Measurements from ENCODE around the gene KRTAP12-1. TPM values are rescaled to one million over a fixed set of nuclear protein-coding genes. Genes with fewer than 3 reads are reported as not detected.

KRTAP12-1 gene
- total RNA-seq, 1 donor from 2014 or later = not detected

DNA sequence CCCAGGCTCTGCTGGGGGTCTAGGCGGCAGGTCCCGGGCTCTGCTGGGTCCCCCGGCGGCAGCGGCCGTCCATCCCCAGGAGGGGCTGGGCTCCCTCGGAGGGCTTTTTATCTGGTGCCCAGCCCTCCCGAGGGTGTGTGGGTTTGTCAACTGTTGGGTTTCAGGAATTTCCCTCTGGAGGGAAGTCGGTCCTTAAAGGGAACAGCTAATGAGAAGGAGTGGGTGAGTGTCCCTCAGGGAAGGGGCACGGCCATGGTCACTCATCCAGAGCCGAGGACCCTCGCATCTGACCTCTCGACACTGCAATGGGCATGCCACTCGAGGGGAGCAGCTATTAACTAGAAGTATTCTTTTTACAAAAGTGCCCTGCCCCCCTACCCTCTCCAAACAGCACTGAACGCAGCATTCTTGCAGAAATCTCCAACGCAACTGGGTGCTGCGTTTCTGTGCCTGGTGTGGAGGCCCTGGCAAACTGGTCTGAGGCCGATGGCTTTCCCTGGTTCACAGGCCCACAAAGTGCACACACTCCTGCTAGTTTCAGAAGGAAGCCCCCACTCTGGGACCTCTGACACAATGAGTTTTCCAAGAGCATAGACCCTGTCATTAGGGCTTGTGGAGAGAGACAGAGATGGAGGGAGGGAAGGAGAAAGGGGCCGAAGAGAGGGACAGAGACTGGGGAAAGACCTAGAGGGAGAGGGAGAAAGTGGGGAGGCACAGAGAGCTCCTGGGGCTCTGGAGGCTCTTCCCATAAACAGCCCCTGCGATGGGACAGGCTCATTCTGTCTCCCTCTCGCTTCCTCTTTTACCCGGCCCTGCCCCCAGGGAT, 30.5 kb upstream of the KRTAP12-1 start:
- FAIRE-seq (no peak), DNase-seq (ENCODE audit: low read depth) (no peak)
- TF ChIP-seq CTCF (IDR thresholded peaks at IDR 0.05; ENCODE audit: insufficient read depth, low read depth, low read length) (no peak), EZH2 (IDR thresholded peaks at IDR 0.05; ENCODE audit: insufficient read depth, low read length) (peak; percentile 46)
- H3K79me2 ChIP-seq (ENCODE audit: insufficient read depth, low read length) = no peaks in the 10 kb centered on the region
- H3K4me3 ChIP-seq (ENCODE audit: insufficient read depth, low read depth, low read length) = no peak overlapping the region
- Mint-ChIP-seq H3K27ac (ENCODE audit: unreplicated experiment) (no peak overlapping the region), H3K9me3 (ENCODE audit: unreplicated experiment) (peaks cover 9% of the 10 kb centered on the region), H3K4me1 (ENCODE audit: low read depth, unreplicated experiment) (peaks cover 4% of the 10 kb centered on the region), H3K36me3 (ENCODE audit: low read depth, unreplicated experiment) (no peaks in the 10 kb centered on the region), H3K27me3 (ENCODE audit: low read depth, unreplicated experiment) (peaks cover 75% of the 10 kb centered on the region), H3K4me3 (ENCODE audit: unreplicated experiment) (no peak overlapping the region)
- no peak overlapping the region for H3K27ac ChIP-seq (ENCODE audit: low read depth, low read length)
- no peaks in the 10 kb centered on the region for H3K36me3 ChIP-seq (ENCODE audit: insufficient read depth, low read length)
- H4K20me1 ChIP-seq (ENCODE audit: insufficient read depth, low read length) = no peaks in the 10 kb centered on the region
- no peak overlapping the region for H2AFZ ChIP-seq (ENCODE audit: low read depth, low read length)
- no peak overlapping the region for H3K4me2 ChIP-seq (ENCODE audit: low read length)
- H3K4me1 ChIP-seq (ENCODE audit: insufficient read depth, low read length) = no peaks in the 10 kb centered on the region
- no peaks in the 10 kb centered on the region for H3K9me3 ChIP-seq (ENCODE audit: insufficient read depth, low read depth, low read length)
- no peak overlapping the region for H3K9ac ChIP-seq (ENCODE audit: low read length)
- H3K27me3 ChIP-seq (ENCODE audit: insufficient read depth, low read length) = peaks cover 65% of the 10 kb centered on the region

- Histone ChIP-seq H3K4me2 (ENCODE audit: low read length) (no peak within 1 kb of the TSS), H3K36me3 (ENCODE audit: insufficient read depth, low read length) (no peaks in the 10 kb centered on the region), H3K4me3 (ENCODE audit: insufficient read depth, low read depth, low read length) (no peak within 1 kb of the TSS), H3K9ac (ENCODE audit: low read length) (no peak within 1 kb of the TSS), H3K27ac (ENCODE audit: low read depth, low read length) (no peak within 1 kb of the TSS), H3K9me3 (ENCODE audit: insufficient read depth, low read depth, low read length) (no peaks in the 10 kb centered on the region), H3K79me2 (ENCODE audit: insufficient read depth, low read length) (no peaks in the 10 kb centered on the region), H3K4me1 (ENCODE audit: insufficient read depth, low read length) (no peaks in the 10 kb centered on the region), H4K20me1 (ENCODE audit: insufficient read depth, low read length) (no peaks in the 10 kb centered on the region), H3K27me3 (ENCODE audit: insufficient read depth, low read length) (peaks cover 65% of the 10 kb centered on the region), H2AFZ (ENCODE audit: low read depth, low read length) (no peak within 1 kb of the TSS)
- H3K4me3 Mint-ChIP-seq (ENCODE audit: unreplicated experiment) = no peak within 1 kb of the TSS
- H3K9me3 Mint-ChIP-seq (ENCODE audit: unreplicated experiment) = peaks cover 9% of the 10 kb centered on the region
- no peak within 1 kb of the TSS for H3K27ac Mint-ChIP-seq (ENCODE audit: unreplicated experiment)
- peaks cover 4% of the 10 kb centered on the region for H3K4me1 Mint-ChIP-seq (ENCODE audit: low read depth, unreplicated experiment)
- TF ChIP-seq CTCF (IDR thresholded peaks at IDR 0.05; ENCODE audit: insufficient read depth, low read depth, low read length) (no peak), EZH2 (IDR thresholded peaks at IDR 0.05; ENCODE audit: insufficient read depth, low read length) (peak; percentile 22)
- no peaks in the 10 kb centered on the region for H3K36me3 Mint-ChIP-seq (ENCODE audit: low read depth, unreplicated experiment)
- no peak for FAIRE-seq
- peaks cover 79% of the 10 kb centered on the region for H3K27me3 Mint-ChIP-seq (ENCODE audit: low read depth, unreplicated experiment)
- no peak for DNase-seq (ENCODE audit: low read depth)
Observed at GRCh38 chr21:44711327-44712202, 29.6 kb upstream of the KRTAP12-1 start, which contains the start of gene TSPEAR. TSPEAR (minus strand) TSS chr21:44711572; CDS start chr21:44711514, 58 bp downstream.
